SU-DHL-6 (cell line): ENCODE measurements around the gene SF1.
"Not testable (repeated sequence)": the region's sequence is repeated elsewhere in the genome, so short reads cannot be mapped to it uniquely, and the experiment has no call there.

Experiments used
- EZH2phosphoT487 ChIP-seq: fragments of 200-600 bp; sonication (generic), shearing (Covaris generic); conservative IDR thresholded peaks from 2 replicates; pipeline ENCODE4 v1.6.1; 2018; ENCODE audit warnings: mild to moderate bottlenecking, antibody characterized with exemption, low read length, moderate library complexity, mixed read lengths
- TF ChIP-seq, protein P1 (sequence below): fragments of 200-600 bp; sonication (generic); IDR thresholded peaks from one replicate; pipeline ENCODE4 v1.5.1; 2017; ENCODE audit warnings: antibody characterized with exemption, mild to moderate bottlenecking, low read length, moderate library complexity; ENCODE audit not compliant: insufficient read depth, poor library complexity, severe bottlenecking

- TF ChIP-seq, protein P1, sequence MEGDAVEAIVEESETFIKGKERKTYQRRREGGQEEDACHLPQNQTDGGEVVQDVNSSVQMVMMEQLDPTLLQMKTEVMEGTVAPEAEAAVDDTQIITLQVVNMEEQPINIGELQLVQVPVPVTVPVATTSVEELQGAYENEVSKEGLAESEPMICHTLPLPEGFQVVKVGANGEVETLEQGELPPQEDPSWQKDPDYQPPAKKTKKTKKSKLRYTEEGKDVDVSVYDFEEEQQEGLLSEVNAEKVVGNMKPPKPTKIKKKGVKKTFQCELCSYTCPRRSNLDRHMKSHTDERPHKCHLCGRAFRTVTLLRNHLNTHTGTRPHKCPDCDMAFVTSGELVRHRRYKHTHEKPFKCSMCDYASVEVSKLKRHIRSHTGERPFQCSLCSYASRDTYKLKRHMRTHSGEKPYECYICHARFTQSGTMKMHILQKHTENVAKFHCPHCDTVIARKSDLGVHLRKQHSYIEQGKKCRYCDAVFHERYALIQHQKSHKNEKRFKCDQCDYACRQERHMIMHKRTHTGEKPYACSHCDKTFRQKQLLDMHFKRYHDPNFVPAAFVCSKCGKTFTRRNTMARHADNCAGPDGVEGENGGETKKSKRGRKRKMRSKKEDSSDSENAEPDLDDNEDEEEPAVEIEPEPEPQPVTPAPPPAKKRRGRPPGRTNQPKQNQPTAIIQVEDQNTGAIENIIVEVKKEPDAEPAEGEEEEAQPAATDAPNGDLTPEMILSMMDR: not testable (repeated sequence)
- not testable (repeated sequence) for TF ChIP-seq EZH2phosphoT487
These were observed 37.1 kb upstream of the SF1 start for GRCh38 chr11:64815433-64815832.
